Natural killer cell (primary cell): ENCODE results near the gene FGD6. TPM values are rescaled to one million over a fixed set of nuclear protein-coding genes. Genes with fewer than 3 reads are reported as not detected.

Experiments used
- ATAC-seq, 3 donors: fragments of 150-1000 bp in 2 of 3; fragments of 200-7000 bp in 1 of 3; cut with Tn5 transposase; 1 replicate in 1 of 3; 2 replicates in 2 of 3; pipeline ENCODE4 v1.10.0; 2021; ENCODE audit warnings: mild to moderate bottlenecking in 2 of 3, moderate library complexity in 2 of 3
- DNase-seq, 2 donors: peaks; one replicate each; pipeline versions ENCODE4 v3.0.0 to v3.0.0-alpha.2; 2013 to 2021; ENCODE audit warnings: mixed read lengths in 1 of 2
- H3K27ac ChIP-seq: one replicate; pipeline ENCODE4 v1.5.1; 2013; ENCODE audit warnings: mild to moderate bottlenecking, low read length
- H3K27me3 ChIP-seq: one replicate; pipeline ENCODE4 v1.6.1; 2013; ENCODE audit warnings: low read length; ENCODE audit not compliant: control insufficient read depth, insufficient read depth
- H3K36me3 ChIP-seq: one replicate; pipeline ENCODE4 v1.6.1; 2013; ENCODE audit warnings: low read length; ENCODE audit not compliant: control insufficient read depth, insufficient read depth
- H3K4me1 ChIP-seq: one replicate; pipeline ENCODE4 v1.6.1; 2013; ENCODE audit warnings: low read length; ENCODE audit not compliant: control insufficient read depth, insufficient read depth
- H3K4me3 ChIP-seq: one replicate; pipeline ENCODE4 v1.5.1; 2013; ENCODE audit warnings: low read length
- H3K9me3 ChIP-seq: one replicate; pipeline ENCODE4 v1.6.1; 2013; ENCODE audit warnings: low read length; ENCODE audit not compliant: control insufficient read depth, insufficient read depth
- H3K27ac Mint-ChIP-seq, 2 donors: one replicate each; pipeline ENCODE4 v1.8.0; 2022; ENCODE audit warnings: mild to moderate bottlenecking in 2 of 2, mixed read lengths in 2 of 2, moderate library complexity in 1 of 2
- H3K27me3 Mint-ChIP-seq, 2 donors: one replicate each; pipeline ENCODE4 v1.8.0; 2022; ENCODE audit warnings: low read depth in 2 of 2, mixed read lengths in 2 of 2
- H3K36me3 Mint-ChIP-seq: one replicate; pipeline ENCODE4 v1.8.0; 2022; ENCODE audit warnings: mixed read lengths
- H3K4me1 Mint-ChIP-seq, 2 donors: one replicate each; pipeline ENCODE4 v1.8.0; 2022; ENCODE audit warnings: mixed read lengths in 2 of 2
- H3K4me3 Mint-ChIP-seq: one replicate; pipeline ENCODE4 v1.8.0; 2022; ENCODE audit warnings: mild to moderate bottlenecking, moderate library complexity, mixed read lengths
- H3K9me3 Mint-ChIP-seq, 2 donors: one replicate each; pipeline ENCODE4 v1.8.0; 2022; ENCODE audit warnings: mixed read lengths in 2 of 2
- CTCF ChIP-seq: fragments of 200-600 bp; IDR thresholded peaks from one replicate; pipeline ENCODE4 v1.8.0; 2022; ENCODE audit warnings: antibody characterized with exemption
- WGBS: methylation state at CpG from one replicate; pipeline ENCODE4 v1.1.7; 2013; ENCODE audit warnings: missing lambda C conversion rate; ENCODE audit not compliant: insufficient coverage; 5-methylcytosine and 5-hydroxymethylcytosine counted together
- intact Hi-C: fragments of 100-400 bp; cut with micrococcal nuclease; formaldehyde crosslinking; loops from one replicate; pipeline ENCODE4 v1.14.2; 2022
- total RNA-seq, 4 donors: library from RNA; stranded (reverse); fragments of 120-200 nt in 1 of 4; gene quantifications; one replicate each; pipeline versions ENCODE4 v1.2.3 to v1.2.4, GENCODE V29; 2013 to 2022

The FGD6 gene
- total RNA-seq, 3 donors from 2014 or later (not counting 1 experiment from before 2014, with no cell fraction given) = 1.5 to 1.9 (median 1.9) TPM

GRCh38 chr12:95262808-95263207, 45.5 kb upstream of the FGD6 start:
- H3K4me3 Mint-ChIP-seq = no peak overlapping the region
- Histone ChIP-seq H3K27me3 (no peaks in the 10 kb centered on the region), H3K27ac (no peak overlapping the region), H3K36me3 (peaks cover 33% of the 10 kb centered on the region), H3K4me1 (no peaks in the 10 kb centered on the region), H3K4me3 (no peak overlapping the region), H3K9me3 (no peaks in the 10 kb centered on the region)
- no peak for ATAC-seq
- no peak overlapping the region for H3K27ac Mint-ChIP-seq
- H3K4me1 Mint-ChIP-seq = no peaks in the 10 kb centered on the region
- H3K27me3 Mint-ChIP-seq = no peaks in the 10 kb centered on the region
- no peaks in the 10 kb centered on the region for H3K36me3 Mint-ChIP-seq
- intact Hi-C loops = no loop called here
- no peak for DNase-seq
- TF ChIP-seq CTCF = no peak
- WGBS = 75% methylated on average over 2 of the region's 3 CpGs
- no peaks in the 10 kb centered on the region for H3K9me3 Mint-ChIP-seq

GRCh38 chr12:95261109-95261508, 43.8 kb upstream of the FGD6 start:
- DNase-seq (no peak), ATAC-seq (no peak)
- Histone ChIP-seq H3K27ac (no peak overlapping the region), H3K36me3 (peaks cover 36% of the 10 kb centered on the region), H3K27me3 (no peaks in the 10 kb centered on the region), H3K4me1 (no peaks in the 10 kb centered on the region), H3K9me3 (no peaks in the 10 kb centered on the region), H3K4me3 (no peak overlapping the region)
- Mint-ChIP-seq H3K27ac (no peak overlapping the region), H3K36me3 (peaks cover 9% of the 10 kb centered on the region), H3K27me3 (no peaks in the 10 kb centered on the region), H3K4me3 (no peak overlapping the region), H3K4me1 (no peaks in the 10 kb centered on the region), H3K9me3 (no peaks in the 10 kb centered on the region)
- TF ChIP-seq CTCF = no peak
- intact Hi-C loops = no loop called here
- WGBS = 98% methylated on average over 3 of the region's 4 CpGs

GRCh38 chr12:95259368-95259767, 42.1 kb upstream of the FGD6 start:
- Mint-ChIP-seq H3K27me3 (no peaks in the 10 kb centered on the region), H3K9me3 (no peaks in the 10 kb centered on the region), H3K27ac (no peak overlapping the region), H3K36me3 (peaks cover 27% of the 10 kb centered on the region), H3K4me1 (peaks cover 0 to 4% of the 10 kb centered on the region in 2 donors), H3K4me3 (no peak overlapping the region)
- intact Hi-C loops = no loop called here
- DNase-seq (no peak), ATAC-seq (no peak)
- Histone ChIP-seq H3K9me3 (no peaks in the 10 kb centered on the region), H3K27me3 (no peaks in the 10 kb centered on the region), H3K4me1 (no peaks in the 10 kb centered on the region), H3K4me3 (no peak overlapping the region), H3K27ac (no peak overlapping the region), H3K36me3 (peaks cover 49% of the 10 kb centered on the region)
- 89% methylated on average over 1 of the region's 1 CpG for WGBS
- TF ChIP-seq CTCF = no peak

GRCh38 chr12:95258803-95259202, 41.5 kb upstream of the FGD6 start:
- peaks cover 46% of the 10 kb centered on the region for H3K36me3 ChIP-seq
- H3K36me3 Mint-ChIP-seq = peaks cover 27% of the 10 kb centered on the region

More at GRCh38 chr12:95258803-95259202, 41.5 kb upstream of the FGD6 start:
- no peak overlapping the region for H3K27ac Mint-ChIP-seq
- Histone ChIP-seq H3K4me3 (no peak overlapping the region), H3K27ac (no peak overlapping the region), H3K27me3 (no peaks in the 10 kb centered on the region), H3K9me3 (no peaks in the 10 kb centered on the region), H3K4me1 (no peaks in the 10 kb centered on the region)
- peaks cover 0 to 4% of the 10 kb centered on the region in 2 donors for H3K4me1 Mint-ChIP-seq
- no peak for TF ChIP-seq CTCF
- ATAC-seq = no peak
- H3K27me3 Mint-ChIP-seq = no peaks in the 10 kb centered on the region
- intact Hi-C loops = no loop called here
- no peak overlapping the region for H3K4me3 Mint-ChIP-seq
- no peaks in the 10 kb centered on the region for H3K9me3 Mint-ChIP-seq
- WGBS = 92% methylated on average over 1 of the region's 2 CpGs
- DNase-seq = no peak
